Breast epithelium (tissue), 3 donors: Measurements from ENCODE around the gene DENND5B.

ENCODE experiments used
- POLR2A ChIP-seq: fragments of 450-650 bp; IDR thresholded peaks from one replicate; pipeline ENCODE4 v1.6.1; 2016; ENCODE audit warnings: antibody characterized with exemption, mild to moderate bottlenecking, moderate library complexity
- TF ChIP-seq, protein P1 (sequence below), 3 donors: fragments of 450-650 bp; IDR thresholded peaks; one replicate each; pipeline ENCODE4 v1.5.1; 2016 to 2017; ENCODE audit warnings: antibody characterized with exemption in 3 of 3, mild to moderate bottlenecking in 3 of 3, moderate library complexity in 3 of 3

DNA sequence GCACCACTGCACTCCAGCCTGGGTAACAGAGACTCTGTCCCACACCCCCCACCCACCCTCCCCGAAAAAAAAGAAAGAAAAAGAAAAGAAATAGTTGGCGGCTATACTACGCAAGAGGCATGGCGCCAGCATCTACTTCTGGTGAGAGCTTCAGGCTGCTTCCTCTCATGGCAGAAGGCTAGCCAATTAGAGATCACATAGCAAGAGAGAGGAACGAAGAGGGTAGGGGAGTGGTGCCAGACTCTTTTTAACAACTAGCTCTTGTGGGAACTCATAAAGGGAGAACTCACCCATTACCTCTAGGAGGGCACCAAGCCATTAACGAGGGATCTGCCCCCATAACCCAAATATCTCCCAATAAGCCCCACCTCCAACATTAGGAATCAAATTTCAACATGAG lies 6.2 kb downstream of the DENND5B start:
- TF ChIP-seq POLR2A = no peak
- TF ChIP-seq, protein P1, sequence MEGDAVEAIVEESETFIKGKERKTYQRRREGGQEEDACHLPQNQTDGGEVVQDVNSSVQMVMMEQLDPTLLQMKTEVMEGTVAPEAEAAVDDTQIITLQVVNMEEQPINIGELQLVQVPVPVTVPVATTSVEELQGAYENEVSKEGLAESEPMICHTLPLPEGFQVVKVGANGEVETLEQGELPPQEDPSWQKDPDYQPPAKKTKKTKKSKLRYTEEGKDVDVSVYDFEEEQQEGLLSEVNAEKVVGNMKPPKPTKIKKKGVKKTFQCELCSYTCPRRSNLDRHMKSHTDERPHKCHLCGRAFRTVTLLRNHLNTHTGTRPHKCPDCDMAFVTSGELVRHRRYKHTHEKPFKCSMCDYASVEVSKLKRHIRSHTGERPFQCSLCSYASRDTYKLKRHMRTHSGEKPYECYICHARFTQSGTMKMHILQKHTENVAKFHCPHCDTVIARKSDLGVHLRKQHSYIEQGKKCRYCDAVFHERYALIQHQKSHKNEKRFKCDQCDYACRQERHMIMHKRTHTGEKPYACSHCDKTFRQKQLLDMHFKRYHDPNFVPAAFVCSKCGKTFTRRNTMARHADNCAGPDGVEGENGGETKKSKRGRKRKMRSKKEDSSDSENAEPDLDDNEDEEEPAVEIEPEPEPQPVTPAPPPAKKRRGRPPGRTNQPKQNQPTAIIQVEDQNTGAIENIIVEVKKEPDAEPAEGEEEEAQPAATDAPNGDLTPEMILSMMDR (IDR thresholded peaks at IDR 0.05) = no peak
